Umbilical cord (tissue), 2 donors: ENCODE results near the gene KIAA0513. TPM values are rescaled to one million over a fixed set of nuclear protein-coding genes. Genes with fewer than 3 reads are reported as not detected.

Experiments
- DNase-seq: peaks from one replicate; pipeline ENCODE4 v3.0.0-alpha.2; 2015; ENCODE audit warnings: low spot score
- total RNA-seq: library from RNA; depleted of rRNA; stranded (reverse); fragments of >200 nt; gene quantifications from one replicate; pipeline ENCODE4 v1.2.3, GENCODE V29; 2014; ENCODE audit warnings: low replicate concordance; ENCODE audit not compliant: insufficient read depth

The KIAA0513 gene
- total RNA-seq, 1 donor from 2014 or later = 8.2 TPM

- DNase-seq = no peak
Measured at GRCh38 chr16:85087899-85088569, 60.4 kb downstream of the KIAA0513 start.

- no peak for DNase-seq
Measured at GRCh38 chr16:85088570-85089199, 61.1 kb downstream of the KIAA0513 start.

GRCh38 chr16:85089525-85089924 lies 61.9 kb downstream of the KIAA0513 start:
- DNase-seq = peak; percentile 84

- DNase-seq = peak; percentile 40
Measured at GRCh38 chr16:85090181-85090580, 62.6 kb downstream of the KIAA0513 start.

GRCh38 chr16:85090873-85091521 lies 63.4 kb downstream of the KIAA0513 start:
- no peak for DNase-seq

GRCh38 chr16:85091522-85091910 lies 63.9 kb downstream of the KIAA0513 start:
- DNase-seq = peak; percentile 71

- no peak for DNase-seq
Measured at GRCh38 chr16:85092309-85092708, 64.7 kb downstream of the KIAA0513 start.

GRCh38 chr16:85092851-85093250 lies 65.3 kb downstream of the KIAA0513 start:
- no peak for DNase-seq

- DNase-seq = no peak
Measured at GRCh38 chr16:85093705-85094104, 66.1 kb downstream of the KIAA0513 start.

GRCh38 chr16:85094176-85094805 lies 66.7 kb downstream of the KIAA0513 start:
- no peak for DNase-seq

- DNase-seq = no peak
Measured at GRCh38 chr16:85094812-85095211, 67.2 kb downstream of the KIAA0513 start.

GRCh38 chr16:85096921-85097320 lies 69.3 kb downstream of the KIAA0513 start:
- no peak for DNase-seq

GRCh38 chr16:85098565-85098964 lies 71.0 kb downstream of the KIAA0513 start:
- DNase-seq = no peak

- no peak for DNase-seq
Measured at GRCh38 chr16:85100265-85100664, 72.7 kb downstream of the KIAA0513 start.

- DNase-seq = no peak
Measured at GRCh38 chr16:85101956-85102630, 74.5 kb downstream of the KIAA0513 start.

- DNase-seq = no peak
Measured at GRCh38 chr16:85103114-85104079, 75.8 kb downstream of the KIAA0513 start.

GRCh38 chr16:85104147-85104546 lies 76.6 kb downstream of the KIAA0513 start:
- no peak for DNase-seq

- DNase-seq = no peak
Measured at GRCh38 chr16:85104821-85105391, 77.3 kb downstream of the KIAA0513 start.

- no peak for DNase-seq
Measured at GRCh38 chr16:85105475-85105874, 77.9 kb downstream of the KIAA0513 start.

GRCh38 chr16:85107083-85107482 lies 79.5 kb downstream of the KIAA0513 start:
- no peak for DNase-seq
